IMR-90 (cell line): Measurements from ENCODE around the gene TSSC4. TPM values are rescaled to one million over a fixed set of nuclear protein-coding genes. Genes with fewer than 3 reads are reported as not detected.

Experiments used
- ATAC-seq: fragments of 200-7000 bp; cut with Tn5 transposase; 2 replicates; pipeline ENCODE4 v1.9.1; 2020; ENCODE audit warnings: low read depth, mild to moderate bottlenecking, moderate library complexity
- BruUV-seq: library from RNA; stranded (reverse); fragments of 400-500 nt; replicated peaks from 2 replicates; lab custom pipeline; 2021; lab: Mats Ljungman, UMichigan
- CTCF ChIA-PET: fragments of 300-600 bp; formaldehyde crosslinking; extraction: SDS; loops from one replicate; lab custom pipeline; 2021; ENCODE audit warnings: antibody characterized with exemption; lab: Yijun Ruan, JAX
- POLR2A ChIA-PET: fragments of 300-600 bp; sonication (Branson Sonifier 250); formaldehyde crosslinking; loops from one replicate; lab custom pipeline; 2022; ENCODE audit warnings: antibody characterized with exemption; ENCODE audit not compliant: unreplicated experiment; lab: Charles Lee
- DNase-seq: peaks from one replicate; pipeline ENCODE4 v3.0.0; 2013
- H2AFZ ChIP-seq: replicated peaks from 2 replicates; pipeline ENCODE3; 2013; ENCODE audit warnings: low read length, mild to moderate bottlenecking; ENCODE audit not compliant: poor library complexity
- H2AK5ac ChIP-seq: 2 replicates; pipeline ENCODE4 v1.6.1; 2013; ENCODE audit warnings: low read depth, low read length, inconsistent platforms
- H2AK9ac ChIP-seq: replicated peaks from 2 replicates; pipeline ENCODE3; 2013; ENCODE audit warnings: mild to moderate bottlenecking, low read depth, low read length, moderate library complexity; ENCODE audit not compliant: poor library complexity
- H2BK120ac ChIP-seq: 2 replicates; pipeline ENCODE4 v1.6.1; 2013; ENCODE audit warnings: low read depth, low read length, inconsistent platforms
- H2BK15ac ChIP-seq: 3 replicates; pipeline ENCODE4 v1.6.1; 2013; ENCODE audit warnings: low read depth, low read length, inconsistent platforms
- H2BK20ac ChIP-seq: 2 replicates; pipeline ENCODE4 v1.6.1; 2013; ENCODE audit warnings: low read depth, mild to moderate bottlenecking, inconsistent platforms, low read length, moderate library complexity
- H2BK5ac ChIP-seq: 2 replicates; pipeline ENCODE4 v1.6.1; 2013; ENCODE audit warnings: mild to moderate bottlenecking, low read depth, low read length, inconsistent platforms; ENCODE audit not compliant: poor library complexity, severe bottlenecking
- H3K14ac ChIP-seq: replicated peaks from 2 replicates; pipeline ENCODE4 v1.6.1; 2013; ENCODE audit warnings: low read depth, low read length, inconsistent platforms
- H3K18ac ChIP-seq: 2 replicates; pipeline ENCODE4 v1.6.1; 2013; ENCODE audit warnings: low read depth, low read length, control low read depth
- H3K23ac ChIP-seq: 2 replicates; pipeline ENCODE4 v1.6.1; 2013; ENCODE audit warnings: low read depth, low read length, inconsistent platforms
- H3K27ac ChIP-seq: 2 replicates; pipeline ENCODE4 v1.5.1; 2013; ENCODE audit warnings: mild to moderate bottlenecking, control low read depth, low read length; ENCODE audit not compliant: insufficient read depth
- H3K27me3 ChIP-seq: 2 replicates; pipeline ENCODE4 v1.6.1; 2013; ENCODE audit warnings: low read length; ENCODE audit not compliant: control insufficient read depth, insufficient read depth
- H3K36me3 ChIP-seq: 2 replicates; pipeline ENCODE4 v1.6.1; 2013; ENCODE audit warnings: low read length, mixed read lengths; ENCODE audit not compliant: control insufficient read depth, insufficient read depth
- H3K4ac ChIP-seq: 2 replicates; pipeline ENCODE4 v1.6.1; 2013; ENCODE audit warnings: low read depth, low read length, inconsistent platforms
- H3K4me1 ChIP-seq: 2 replicates; pipeline ENCODE4 v1.6.1; 2013; ENCODE audit warnings: low read length, mixed read lengths; ENCODE audit not compliant: control insufficient read depth, insufficient read depth
- H3K4me2 ChIP-seq: 2 replicates; pipeline ENCODE4 v1.6.1; 2013; ENCODE audit warnings: low read depth, mild to moderate bottlenecking, control low read depth, low read length, moderate library complexity
- H3K4me3 ChIP-seq: 2 replicates; pipeline ENCODE4 v1.5.1; 2013; ENCODE audit warnings: low read depth, mild to moderate bottlenecking, control low read depth, low read length, moderate library complexity; ENCODE audit not compliant: insufficient read depth
- H3K56ac ChIP-seq: 2 replicates; pipeline ENCODE4 v1.6.1; 2013; ENCODE audit warnings: low read length, inconsistent platforms; ENCODE audit not compliant: insufficient read depth; ENCODE audit errors: extremely low read depth
- H3K79me1 ChIP-seq, 2 experiments: 2 replicates each; pipeline ENCODE4 v1.6.1; 2013; ENCODE audit warnings: low read length in 2 of 2, inconsistent platforms in 1 of 2, low read depth in 1 of 2
- H3K9ac ChIP-seq: 2 replicates; pipeline ENCODE4 v1.6.1; 2013; ENCODE audit warnings: low read depth, low read length, control low read depth
- H3K9me1 ChIP-seq: 2 replicates; pipeline ENCODE4 v1.6.1; 2013; ENCODE audit warnings: low read length, inconsistent platforms; ENCODE audit not compliant: insufficient read depth
- H3K9me3 ChIP-seq: 2 replicates; pipeline ENCODE4 v1.6.1; 2013; ENCODE audit warnings: low read length; ENCODE audit not compliant: control insufficient read depth, insufficient read depth
- H4K20me1 ChIP-seq: 2 replicates; pipeline ENCODE4 v1.6.1; 2013; ENCODE audit warnings: low read length, inconsistent platforms; ENCODE audit not compliant: insufficient read depth
- H4K5ac ChIP-seq: 2 replicates; pipeline ENCODE4 v1.6.1; 2013; ENCODE audit warnings: mild to moderate bottlenecking, low read depth, low read length, control low read depth
- H4K8ac ChIP-seq, 2 experiments: 2 replicates each; pipeline ENCODE4 v1.6.1; 2013; ENCODE audit warnings: low read depth in 2 of 2, low read length in 2 of 2, control low read depth in 1 of 2, inconsistent platforms in 1 of 2
- H4K91ac ChIP-seq: 2 replicates; pipeline ENCODE4 v1.6.1; 2013; ENCODE audit warnings: low read depth, low read length, inconsistent platforms; ENCODE audit not compliant: insufficient read depth
- RAD21 ChIP-seq: IDR thresholded peaks from 2 replicates; pipeline ENCODE4 v1.6.1; 2012; ENCODE audit warnings: low read length, improper control_type of control experiment
- WGBS, 2 experiments: methylation state at CpG; one replicate each; pipeline versions ENCODE4 v1.1.5 to v1.1.7; 2013; ENCODE audit warnings: missing lambda C conversion rate in 2 of 2; ENCODE audit not compliant: insufficient read length in 1 of 2; ENCODE audit errors: extremely low coverage in 2 of 2; 5-methylcytosine and 5-hydroxymethylcytosine counted together
- dilution Hi-C: fragments of 300-500 bp; cut with HindIII; formaldehyde crosslinking; loops from one replicate; pipeline ENCODE4 v1.14.3; 2018; ENCODE audit warnings: low sequenced_read_pairs; ENCODE audit not compliant: unreplicated experiment
- in situ Hi-C: fragments of 300-500 bp; cut with MboI; formaldehyde crosslinking; loops from 3 replicates; pipeline ENCODE4 v1.14.3; 2019; ENCODE audit warnings: low sequenced_read_pairs, inconsistent platforms, mixed read lengths
- intact Hi-C: fragments of 100-400 bp; cut with micrococcal nuclease; formaldehyde crosslinking; loops from 2 replicates; pipeline ENCODE4 v1.10.0; 2022
- polyA plus RNA-seq, 3 experiments: library from polyadenylated mRNA; depleted of rRNA; stranded (reverse); fragments of >200 nt; gene quantifications; 2 replicates each; pipeline ENCODE4 v1.2.3, GENCODE V29; 2012; ENCODE audit warnings: low replicate concordance in 1 of 3
- total RNA-seq: library from RNA; depleted of rRNA; stranded (reverse); fragments of >200 nt; gene quantifications from 2 replicates; pipeline ENCODE4 v1.2.3, GENCODE V29; 2012

Gene TSSC4
- total and polyA plus RNA-seq, 2 of the 4 experiments (the other 2 are of a cell fraction), result 34.9 to 40.0 TPM

- H2AFZ ChIP-seq, result no peak overlapping the region
- H3K18ac ChIP-seq, result no peak overlapping the region
- TF ChIP-seq RAD21, result no peak
- peaks cover 6% of the 10 kb centered on the region; the same call in 1 of the 2 replicates for H3K27me3 ChIP-seq
- no peak overlapping the region for H4K91ac ChIP-seq
- no peak overlapping the region for H2BK15ac ChIP-seq
- H3K9me3 ChIP-seq, result no peaks in the 10 kb centered on the region
- H4K20me1 ChIP-seq, result no peaks in the 10 kb centered on the region
- whole genome bisulfite sequencing, 2 experiments, result no CpG with 5 or more reads among the region's 1 CpG
- no peak overlapping the region for H2BK120ac ChIP-seq
- no peak overlapping the region for H2BK5ac ChIP-seq
- no peak overlapping the region for H3K23ac ChIP-seq
- H4K5ac ChIP-seq, result no peak overlapping the region
- DNase-seq (no peak), ATAC-seq (no peak)
- no peak overlapping the region for H4K8ac ChIP-seq
- in situ Hi-C loops, result loop anchor here (10.0 kb wide), 1 partner anchor 83 kb away; no protein-coding TSS in a partner anchor
- H3K4me3 ChIP-seq, result no peak overlapping the region
- H2AK9ac ChIP-seq, result no peak overlapping the region
- H3K4ac ChIP-seq, result no peak overlapping the region
- no peak overlapping the region for H2BK20ac ChIP-seq
- no peak overlapping the region for H3K27ac ChIP-seq
- POLR2A ChIA-PET, result no interaction called here
- no peak overlapping the region for H3K9ac ChIP-seq
- no peaks in the 10 kb centered on the region for H3K79me1 ChIP-seq
- H3K4me2 ChIP-seq, result no peak overlapping the region
- no peaks in the 10 kb centered on the region for H3K36me3 ChIP-seq
- no peak overlapping the region for H3K56ac ChIP-seq
- intact Hi-C loops, result no loop called here
- dilution Hi-C loops, result no loop called here
- H2AK5ac ChIP-seq, result no peak overlapping the region
- BruUV-seq, result no TSS peak
- CTCF ChIA-PET, result no interaction called here
- no peaks in the 10 kb centered on the region for H3K4me1 ChIP-seq
- no peaks in the 10 kb centered on the region for H3K9me1 ChIP-seq
- no peak overlapping the region for H3K14ac ChIP-seq
These were observed 30.8 kb downstream of the TSSC4 start for GRCh38 chr11:2431395-2431794.
